GM12878 (cell line): Measurements from ENCODE around the gene ANO2.

ENCODE experiments used
- ATF3 ChIP-seq: IDR thresholded peaks from 2 replicates; pipeline ENCODE4 v1.6.1; 2011; ENCODE audit warnings: low read depth, mild to moderate bottlenecking, low read length, moderate library complexity, borderline replicate concordance; ENCODE audit errors: extremely low read depth
- KDM1A ChIP-seq: fragments of 200-600 bp; sonication (generic); IDR thresholded peaks from 2 replicates; pipeline ENCODE4 v1.6.1; 2016; ENCODE audit warnings: borderline replicate concordance
- MYC ChIP-seq: IDR thresholded peaks from 2 replicates; pipeline ENCODE4 v1.6.1; 2011; ENCODE audit warnings: mild to moderate bottlenecking, low read length, moderate library complexity, inconsistent platforms; ENCODE audit not compliant: insufficient read depth, insufficient replicate concordance, insufficient read length, severe bottlenecking
- POLR2A ChIP-seq: IDR thresholded peaks from 2 replicates; pipeline ENCODE4 v1.6.1; 2011; ENCODE audit warnings: low read depth, mild to moderate bottlenecking, low read length
- PRDM15 ChIP-seq: fragments of 450-650 bp; formaldehyde crosslinking; IDR thresholded peaks from 2 replicates; pipeline ENCODE4 v1.4.0; 2020; ENCODE audit warnings: mild to moderate bottlenecking, moderate library complexity
- RB1 ChIP-seq: fragments of 450-650 bp; formaldehyde crosslinking; IDR thresholded peaks from 2 replicates; pipeline ENCODE4 v1.6.1; 2017; ENCODE audit warnings: mild to moderate bottlenecking, borderline replicate concordance
- SIX5 ChIP-seq: IDR thresholded peaks from 2 replicates; pipeline ENCODE4 v1.6.1; 2011; ENCODE audit warnings: mild to moderate bottlenecking, low read depth, low read length, moderate library complexity; ENCODE audit not compliant: severe bottlenecking
- TF ChIP-seq, protein P1 (sequence below): fragments of 450-650 bp; IDR thresholded peaks from 2 replicates; pipeline ENCODE4 v1.6.1; 2017; ENCODE audit warnings: mild to moderate bottlenecking
- TF ChIP-seq, protein P2 (sequence below), 3 experiments: IDR thresholded peaks in 2 of 3; conservative IDR thresholded peaks in 1 of 3; 2 replicates each; pipeline ENCODE4 v1.5.1; 2011; ENCODE audit warnings: low read depth in 3 of 3, low read length in 3 of 3, mild to moderate bottlenecking in 3 of 3, control low read depth in 2 of 3, moderate library complexity in 2 of 3, inconsistent platforms in 1 of 3, mixed read lengths in 1 of 3; ENCODE audit not compliant: control insufficient read depth in 2 of 3, insufficient read depth in 1 of 3; ENCODE audit errors: extremely low read depth in 1 of 3

- TF ChIP-seq PRDM15 (CRISPR knock-in tag) (no peak), POLR2A (no peak), KDM1A (no peak), ATF3 (no peak), MYC (no peak), RB1 (no peak), SIX5 (no peak)
- TF ChIP-seq, protein P1, sequence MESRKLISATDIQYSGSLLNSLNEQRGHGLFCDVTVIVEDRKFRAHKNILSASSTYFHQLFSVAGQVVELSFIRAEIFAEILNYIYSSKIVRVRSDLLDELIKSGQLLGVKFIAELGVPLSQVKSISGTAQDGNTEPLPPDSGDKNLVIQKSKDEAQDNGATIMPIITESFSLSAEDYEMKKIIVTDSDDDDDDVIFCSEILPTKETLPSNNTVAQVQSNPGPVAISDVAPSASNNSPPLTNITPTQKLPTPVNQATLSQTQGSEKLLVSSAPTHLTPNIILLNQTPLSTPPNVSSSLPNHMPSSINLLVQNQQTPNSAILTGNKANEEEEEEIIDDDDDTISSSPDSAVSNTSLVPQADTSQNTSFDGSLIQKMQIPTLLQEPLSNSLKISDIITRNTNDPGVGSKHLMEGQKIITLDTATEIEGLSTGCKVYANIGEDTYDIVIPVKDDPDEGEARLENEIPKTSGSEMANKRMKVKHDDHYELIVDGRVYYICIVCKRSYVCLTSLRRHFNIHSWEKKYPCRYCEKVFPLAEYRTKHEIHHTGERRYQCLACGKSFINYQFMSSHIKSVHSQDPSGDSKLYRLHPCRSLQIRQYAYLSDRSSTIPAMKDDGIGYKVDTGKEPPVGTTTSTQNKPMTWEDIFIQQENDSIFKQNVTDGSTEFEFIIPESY: no peak
- TF ChIP-seq, protein P2, sequence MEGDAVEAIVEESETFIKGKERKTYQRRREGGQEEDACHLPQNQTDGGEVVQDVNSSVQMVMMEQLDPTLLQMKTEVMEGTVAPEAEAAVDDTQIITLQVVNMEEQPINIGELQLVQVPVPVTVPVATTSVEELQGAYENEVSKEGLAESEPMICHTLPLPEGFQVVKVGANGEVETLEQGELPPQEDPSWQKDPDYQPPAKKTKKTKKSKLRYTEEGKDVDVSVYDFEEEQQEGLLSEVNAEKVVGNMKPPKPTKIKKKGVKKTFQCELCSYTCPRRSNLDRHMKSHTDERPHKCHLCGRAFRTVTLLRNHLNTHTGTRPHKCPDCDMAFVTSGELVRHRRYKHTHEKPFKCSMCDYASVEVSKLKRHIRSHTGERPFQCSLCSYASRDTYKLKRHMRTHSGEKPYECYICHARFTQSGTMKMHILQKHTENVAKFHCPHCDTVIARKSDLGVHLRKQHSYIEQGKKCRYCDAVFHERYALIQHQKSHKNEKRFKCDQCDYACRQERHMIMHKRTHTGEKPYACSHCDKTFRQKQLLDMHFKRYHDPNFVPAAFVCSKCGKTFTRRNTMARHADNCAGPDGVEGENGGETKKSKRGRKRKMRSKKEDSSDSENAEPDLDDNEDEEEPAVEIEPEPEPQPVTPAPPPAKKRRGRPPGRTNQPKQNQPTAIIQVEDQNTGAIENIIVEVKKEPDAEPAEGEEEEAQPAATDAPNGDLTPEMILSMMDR (IDR thresholded peaks at IDR 0.05 in 2 of 3, conservative IDR thresholded peaks at IDR 0.05 in 1 of 3; ENCODE audit: control insufficient read depth in 2 of 3, extremely low read depth in 1 of 3, insufficient read depth in 1 of 3, low read depth in 3 of 3, low read length in 3 of 3): no peak
These were observed 431.7 kb downstream of the ANO2 start for GRCh38 chr12:5513406-5513805.
